ENCODE results near the gene CSTF2T. TPM values are rescaled to one million over a fixed set of nuclear protein-coding genes. Genes with fewer than 3 reads are reported as not detected.

CSTF2T gene, protein sequence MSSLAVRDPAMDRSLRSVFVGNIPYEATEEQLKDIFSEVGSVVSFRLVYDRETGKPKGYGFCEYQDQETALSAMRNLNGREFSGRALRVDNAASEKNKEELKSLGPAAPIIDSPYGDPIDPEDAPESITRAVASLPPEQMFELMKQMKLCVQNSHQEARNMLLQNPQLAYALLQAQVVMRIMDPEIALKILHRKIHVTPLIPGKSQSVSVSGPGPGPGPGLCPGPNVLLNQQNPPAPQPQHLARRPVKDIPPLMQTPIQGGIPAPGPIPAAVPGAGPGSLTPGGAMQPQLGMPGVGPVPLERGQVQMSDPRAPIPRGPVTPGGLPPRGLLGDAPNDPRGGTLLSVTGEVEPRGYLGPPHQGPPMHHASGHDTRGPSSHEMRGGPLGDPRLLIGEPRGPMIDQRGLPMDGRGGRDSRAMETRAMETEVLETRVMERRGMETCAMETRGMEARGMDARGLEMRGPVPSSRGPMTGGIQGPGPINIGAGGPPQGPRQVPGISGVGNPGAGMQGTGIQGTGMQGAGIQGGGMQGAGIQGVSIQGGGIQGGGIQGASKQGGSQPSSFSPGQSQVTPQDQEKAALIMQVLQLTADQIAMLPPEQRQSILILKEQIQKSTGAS
- 13.0 and 14.8 TPM in 2 replicates for total RNA-seq

DNA sequence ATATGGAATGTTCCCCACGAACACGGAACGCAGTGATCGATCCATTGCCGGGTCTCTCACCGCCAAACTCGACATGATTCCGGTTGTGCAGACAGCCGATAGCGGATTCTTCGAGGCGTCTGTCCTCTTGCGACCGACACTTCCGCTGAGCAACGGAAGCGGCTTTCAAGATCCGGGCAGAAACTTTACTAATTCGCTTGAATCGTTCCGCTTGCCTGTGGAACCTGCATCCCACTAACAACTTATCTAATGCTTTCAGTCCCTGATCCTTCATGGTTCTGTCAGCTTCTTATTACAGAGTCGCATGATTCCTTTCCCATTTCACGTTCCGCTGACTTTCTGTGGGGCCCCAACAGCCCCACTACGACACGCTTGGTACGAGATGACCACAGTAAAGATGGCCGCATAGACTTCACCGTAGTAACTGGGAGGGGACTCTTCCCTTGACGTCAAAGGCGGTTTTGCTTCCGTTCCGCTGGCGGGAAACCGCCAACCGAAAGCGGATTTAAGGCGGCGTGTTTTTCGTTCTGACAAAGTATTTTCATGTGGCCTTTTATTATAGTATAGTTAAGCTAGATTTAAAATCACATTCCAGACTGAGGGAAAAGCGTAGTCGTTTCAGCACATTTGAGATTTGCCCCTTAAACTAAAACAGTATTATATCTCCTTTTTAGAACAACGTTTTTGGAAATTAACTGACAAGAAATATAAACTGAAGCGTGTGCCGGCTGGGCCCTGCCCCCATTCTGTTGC is at the start of gene CSTF2T:
TSS of gene CSTF2T (minus strand) at position 121 of the 753 bp plus-strand sequence. CDS start at position 75, 46 bp downstream.
- peaks cover 27% of the 10 kb centered on the region for H3K79me2 ChIP-seq (ENCODE audit: insufficient read depth, low read length)
- H4K20me1 ChIP-seq (ENCODE audit: insufficient read depth, low read length), result peaks cover 7% of the 10 kb centered on the region
- peak within 1 kb of the TSS; percentile 96 for H3K4me2 ChIP-seq (ENCODE audit: insufficient read depth, low read length)
- TF ChIP-seq, protein P1, sequence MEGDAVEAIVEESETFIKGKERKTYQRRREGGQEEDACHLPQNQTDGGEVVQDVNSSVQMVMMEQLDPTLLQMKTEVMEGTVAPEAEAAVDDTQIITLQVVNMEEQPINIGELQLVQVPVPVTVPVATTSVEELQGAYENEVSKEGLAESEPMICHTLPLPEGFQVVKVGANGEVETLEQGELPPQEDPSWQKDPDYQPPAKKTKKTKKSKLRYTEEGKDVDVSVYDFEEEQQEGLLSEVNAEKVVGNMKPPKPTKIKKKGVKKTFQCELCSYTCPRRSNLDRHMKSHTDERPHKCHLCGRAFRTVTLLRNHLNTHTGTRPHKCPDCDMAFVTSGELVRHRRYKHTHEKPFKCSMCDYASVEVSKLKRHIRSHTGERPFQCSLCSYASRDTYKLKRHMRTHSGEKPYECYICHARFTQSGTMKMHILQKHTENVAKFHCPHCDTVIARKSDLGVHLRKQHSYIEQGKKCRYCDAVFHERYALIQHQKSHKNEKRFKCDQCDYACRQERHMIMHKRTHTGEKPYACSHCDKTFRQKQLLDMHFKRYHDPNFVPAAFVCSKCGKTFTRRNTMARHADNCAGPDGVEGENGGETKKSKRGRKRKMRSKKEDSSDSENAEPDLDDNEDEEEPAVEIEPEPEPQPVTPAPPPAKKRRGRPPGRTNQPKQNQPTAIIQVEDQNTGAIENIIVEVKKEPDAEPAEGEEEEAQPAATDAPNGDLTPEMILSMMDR (IDR thresholded peaks at IDR 0.05; ENCODE audit: extremely low read depth, low read depth, low read length), result no peak
- H3K27me3 ChIP-seq (ENCODE audit: insufficient read depth, low read length), result no peaks in the 10 kb centered on the region
- peak within 1 kb of the TSS; percentile 100 for H2AFZ ChIP-seq (ENCODE audit: low read length)
- peak within 1 kb of the TSS; percentile 99 for H3K27ac ChIP-seq (ENCODE audit: low read depth, low read length)
- DNase-seq (ENCODE audit: insufficient read length, low spot score, missing footprints), result peak; percentile 75
- H3K9me3 ChIP-seq (ENCODE audit: low read depth, low read length), result no peaks in the 10 kb centered on the region
- H3K36me3 ChIP-seq (ENCODE audit: insufficient read depth, low read length), result no peaks in the 10 kb centered on the region
- peak within 1 kb of the TSS; percentile 77 for H3K4me3 ChIP-seq (ENCODE audit: insufficient read depth, low read length)
- H3K4me1 ChIP-seq (ENCODE audit: insufficient read depth, low read length), result peaks cover 17% of the 10 kb centered on the region

DNA sequence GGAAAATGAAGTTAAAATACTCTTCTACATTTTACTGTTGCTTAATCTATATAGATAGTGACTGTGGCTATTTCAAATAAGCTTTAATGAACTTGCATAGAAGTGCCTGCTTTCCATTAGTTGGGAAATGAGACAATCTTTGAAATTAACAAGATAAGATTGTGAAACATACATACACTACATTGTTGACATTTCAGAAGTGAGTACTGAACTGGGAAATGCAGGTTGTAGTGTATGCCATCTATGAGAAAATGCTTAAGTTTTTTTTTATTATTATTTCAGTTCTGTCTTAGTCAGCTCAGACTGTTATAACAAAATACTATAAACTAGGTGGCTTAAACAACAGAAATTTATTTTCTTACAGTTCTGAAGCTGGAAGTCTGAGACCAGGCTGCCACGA is 49.6 kb upstream of the CSTF2T start:
- no peaks in the 10 kb centered on the region for H3K79me2 ChIP-seq (ENCODE audit: insufficient read depth, low read length)
- H3K9me3 ChIP-seq (ENCODE audit: low read depth, low read length), result no peaks in the 10 kb centered on the region
- H4K20me1 ChIP-seq (ENCODE audit: insufficient read depth, low read length), result no peaks in the 10 kb centered on the region
- TF ChIP-seq, protein P1 (IDR thresholded peaks at IDR 0.05; ENCODE audit: extremely low read depth, low read depth, low read length), result no peak
- H3K36me3 ChIP-seq (ENCODE audit: insufficient read depth, low read length), result no peaks in the 10 kb centered on the region
- no peak overlapping the region for H3K4me2 ChIP-seq (ENCODE audit: insufficient read depth, low read length)
- no peak for DNase-seq (ENCODE audit: insufficient read length, low spot score, missing footprints)
- H3K4me1 ChIP-seq (ENCODE audit: insufficient read depth, low read length), result no peaks in the 10 kb centered on the region
- H3K4me3 ChIP-seq (ENCODE audit: insufficient read depth, low read length), result no peak overlapping the region
- no peaks in the 10 kb centered on the region for H3K27me3 ChIP-seq (ENCODE audit: insufficient read depth, low read length)
- H2AFZ ChIP-seq (ENCODE audit: low read length), result no peak overlapping the region
- no peak overlapping the region for H3K27ac ChIP-seq (ENCODE audit: low read depth, low read length)

DNA sequence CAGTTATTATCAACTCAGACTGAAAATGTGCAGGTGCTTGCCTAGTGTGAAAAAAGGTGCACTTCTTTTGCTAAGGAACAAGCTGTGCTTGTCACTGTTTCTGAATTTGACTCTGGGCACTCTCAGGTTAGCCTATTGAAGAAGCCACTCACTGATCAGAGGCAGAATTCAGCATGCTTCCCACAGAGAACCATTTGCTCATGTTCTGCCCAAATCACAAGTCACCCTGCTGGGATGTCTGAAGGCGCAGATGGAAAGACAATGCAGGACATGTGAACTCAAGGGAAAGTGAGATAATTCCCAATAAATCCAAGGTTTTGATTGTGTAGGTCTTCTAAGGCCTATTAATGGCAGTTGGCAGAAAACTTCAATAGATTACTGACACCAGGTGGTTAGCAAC is 47.8 kb upstream of the CSTF2T start:
- H3K79me2 ChIP-seq (ENCODE audit: insufficient read depth, low read length), result no peaks in the 10 kb centered on the region
- H3K27me3 ChIP-seq (ENCODE audit: insufficient read depth, low read length), result no peaks in the 10 kb centered on the region
- H3K4me1 ChIP-seq (ENCODE audit: insufficient read depth, low read length), result no peaks in the 10 kb centered on the region
- no peak for DNase-seq (ENCODE audit: insufficient read length, low spot score, missing footprints)
- peaks cover 2% of the 10 kb centered on the region for H4K20me1 ChIP-seq (ENCODE audit: insufficient read depth, low read length)
- H3K4me2 ChIP-seq (ENCODE audit: insufficient read depth, low read length), result no peak overlapping the region
- H3K4me3 ChIP-seq (ENCODE audit: insufficient read depth, low read length), result no peak overlapping the region
- no peak overlapping the region for H2AFZ ChIP-seq (ENCODE audit: low read length)
- H3K27ac ChIP-seq (ENCODE audit: low read depth, low read length), result no peak overlapping the region
- no peaks in the 10 kb centered on the region for H3K9me3 ChIP-seq (ENCODE audit: low read depth, low read length)
- TF ChIP-seq, protein P1 (IDR thresholded peaks at IDR 0.05; ENCODE audit: extremely low read depth, low read depth, low read length), result no peak
- H3K36me3 ChIP-seq (ENCODE audit: insufficient read depth, low read length), result no peaks in the 10 kb centered on the region

Data from osteoblast (primary cell).